Ovary (tissue), 9 donors: ENCODE data around the gene HPCAL1. TPM values are rescaled to one million over a fixed set of nuclear protein-coding genes. Genes with fewer than 3 reads are reported as not detected.

Experiments used
- DNase-seq, 5 donors: peaks; one replicate each; pipeline ENCODE4 v3.0.0-alpha.2; 2019 to 2020
- H3K27ac ChIP-seq, 2 donors: fragments of 200-600 bp; one replicate each; pipeline versions ENCODE4 v1.5.1 to v1.8.0; 2019 to 2022
- H3K27me3 ChIP-seq: fragments of 200-600 bp; one replicate; pipeline ENCODE4 v1.8.0; 2022
- H3K36me3 ChIP-seq: fragments of 200-600 bp; sonication (generic); one replicate; pipeline ENCODE4 v1.5.1; 2019
- H3K4me1 ChIP-seq: one replicate; pipeline ENCODE4 v1.8.1; 2013; ENCODE audit warnings: mild to moderate bottlenecking, moderate library complexity; ENCODE audit not compliant: insufficient read depth
- H3K4me3 ChIP-seq: fragments of 200-600 bp; sonication (generic); one replicate; pipeline ENCODE4 v1.5.1; 2017
- H3K9me3 ChIP-seq, 2 donors: fragments of 200-600 bp in 1 of 2; sonication (generic) in 1 of 2; one replicate each; pipeline versions ENCODE4 v1.5.1 to v1.8.1; 2013 to 2019; ENCODE audit warnings: mild to moderate bottlenecking in 1 of 2, moderate library complexity in 1 of 2
- CTCF ChIP-seq, 3 donors: fragments of 450-650 bp in 2 of 3; fragments of 200-600 bp in 1 of 3; IDR thresholded peaks; one replicate each; pipeline versions ENCODE4 v1.5.1 to v1.8.0; 2016 to 2022; ENCODE audit warnings: antibody characterized with exemption in 3 of 3, mild to moderate bottlenecking in 1 of 3
- EP300 ChIP-seq: sonication (generic); formaldehyde crosslinking; IDR thresholded peaks from one replicate; pipeline ENCODE4 v1.6.1; 2017; ENCODE audit warnings: antibody characterized with exemption
- POLR2A ChIP-seq: fragments of 450-650 bp; IDR thresholded peaks from one replicate; pipeline ENCODE4 v1.6.1; 2017; ENCODE audit warnings: antibody characterized with exemption, mild to moderate bottlenecking, moderate library complexity
- WGBS, 3 donors: extraction: QIAGEN DNeasy Blood & Tissue Kit in 1 of 3; methylation state at CpG; one replicate each; pipeline versions ENCODE4 v1.1.5 to v1.1.7; 2013 to 2017; 5-methylcytosine and 5-hydroxymethylcytosine counted together
- intact Hi-C, 4 donors: fragments of 100-400 bp; cut with DNase I; formaldehyde crosslinking; loops; one replicate each; pipeline versions ENCODE4 v1.11.0 to v1.15.1; 2022 to 2023
- polyA plus RNA-seq, 2 donors: library from polyadenylated mRNA; stranded (reverse); fragments of 200-250 nt in 1 of 2; fragments of 350-450 nt in 1 of 2; fragmentation: Illumina TruSeq in 1 of 2; extraction: RNeasy Lipid Tissue Mini Kit (QIAGEN cat#74804) in 1 of 2; gene quantifications; one replicate each; pipeline ENCODE4 v1.2.3, GENCODE V29; 2013 to 2014
- total RNA-seq, 7 donors: library from RNA; depleted of rRNA in 2 of 7; stranded (reverse); fragments of >200 nt in 2 of 7; fragmentation: NEBNext Ultra II Directional in 3 of 7; extraction: Animal tissue kit (Norgen Biotek cat#: 25700) in 3 of 7; gene quantifications; one replicate each; pipeline versions ENCODE4 v1.1.0 to v1.2.4, GENCODE V29; 2016 to 2023
- donor health status: DM: no; HTN: no; CAD: no; lungs with moderate emphysema.
- donor health status: DM: no; HTN: no; CAD: no.
- donor health status: Bipolar disorder and iron deficiency.
- donor health status: DM: yes; HTN: yes; CAD: no.
- donor health status: DM: no; HTN: no; CAD: no.
- donor health status: DM: yes; HTN: yes; CAD: no.

Gene HPCAL1
- total and polyA plus RNA-seq, 9 donors: 11.4 to 69.5 (median 18.5) TPM

GRCh38 chr2:10360850-10361588, 58.3 kb downstream of the HPCAL1 start:
- intact Hi-C loops: no loop called here
- 28 to 43% (median 42%) methylated on average over 16 of the region's 16 CpGs for WGBS, 3 donors

GRCh38 chr2:10362096-10362897, 59.6 kb downstream of the HPCAL1 start:
- no peak overlapping the region for H3K4me3 ChIP-seq
- peaks cover 6% of the 10 kb centered on the region for H3K4me1 ChIP-seq
- no peak for DNase-seq
- TF ChIP-seq POLR2A: no peak
- TF ChIP-seq EP300: no peak
- no peak for TF ChIP-seq CTCF (IDR thresholded peaks at IDR 0.05)
- 74 to 80% (median 80%) methylated on average over 14 of the region's 14 CpGs for WGBS, 3 donors
- no peaks in the 10 kb centered on the region for H3K9me3 ChIP-seq
- no peaks in the 10 kb centered on the region for H3K27me3 ChIP-seq
- no peak overlapping the region for H3K27ac ChIP-seq
- no peaks in the 10 kb centered on the region for H3K36me3 ChIP-seq
- intact Hi-C loops: no loop called here

More at GRCh38 chr2:10360850-10361588, 58.3 kb downstream of the HPCAL1 start:
- H3K4me1 ChIP-seq: peaks cover 6% of the 10 kb centered on the region
- H3K9me3 ChIP-seq: no peaks in the 10 kb centered on the region
- no peak for TF ChIP-seq CTCF (IDR thresholded peaks at IDR 0.05)
- TF ChIP-seq EP300: no peak
- TF ChIP-seq POLR2A: no peak
- no peaks in the 10 kb centered on the region for H3K27me3 ChIP-seq
- no peak overlapping the region for H3K27ac ChIP-seq
- no peaks in the 10 kb centered on the region for H3K36me3 ChIP-seq
- no peak overlapping the region for H3K4me3 ChIP-seq
- no peak for DNase-seq

GRCh38 chr2:10362898-10363454, 60.3 kb downstream of the HPCAL1 start:
- intact Hi-C loops: no loop called here
- no peaks in the 10 kb centered on the region for H3K27me3 ChIP-seq
- DNase-seq: no peak
- H3K4me1 ChIP-seq: peaks cover 10% of the 10 kb centered on the region
- 86 to 95% (median 89%) methylated on average over 7 to 8 of the region's 8 CpGs for WGBS, 3 donors
- H3K4me3 ChIP-seq: no peak overlapping the region
- TF ChIP-seq EP300 (no peak), POLR2A (no peak), CTCF (IDR thresholded peaks at IDR 0.05) (no peak)
- no peak overlapping the region for H3K27ac ChIP-seq
- no peaks in the 10 kb centered on the region for H3K9me3 ChIP-seq
- no peaks in the 10 kb centered on the region for H3K36me3 ChIP-seq

- no peak for DNase-seq
- no peaks in the 10 kb centered on the region for H3K36me3 ChIP-seq
- H3K4me1 ChIP-seq: peaks cover 17% of the 10 kb centered on the region
- no peaks in the 10 kb centered on the region for H3K27me3 ChIP-seq
- intact Hi-C loops: no loop called here
- no peak overlapping the region for H3K27ac ChIP-seq
- no peaks in the 10 kb centered on the region for H3K9me3 ChIP-seq
- TF ChIP-seq CTCF (IDR thresholded peaks at IDR 0.05): no peak
- no peak for TF ChIP-seq EP300
- TF ChIP-seq POLR2A: no peak
- H3K4me3 ChIP-seq: no peak overlapping the region
- 71 to 84% (median 77%) methylated on average over 23 of the region's 23 CpGs for WGBS, 3 donors
These were observed 61.3 kb downstream of the HPCAL1 start for GRCh38 chr2:10363861-10364610.
